GM19438 (cell line): ENCODE data around the gene MARCKSL1.

Experiments used
- ATAC-seq: cut with Tn5 transposase; IDR thresholded peaks from one replicate; pipeline ENCODE4 v1.9.1; 2021; ENCODE audit warnings: low read depth; ENCODE audit not compliant: unreplicated experiment

Gene MARCKSL1

GRCh38 chr1:32353431-32353830, 17.4 kb upstream of the MARCKSL1 start:
- no peak for ATAC-seq

GRCh38 chr1:32352831-32353383, 16.9 kb upstream of the MARCKSL1 start:
- no peak for ATAC-seq

GRCh38 chr1:32352239-32352745, 16.3 kb upstream of the MARCKSL1 start:
- no peak for ATAC-seq

- ATAC-seq: peak; percentile 85
Observed at GRCh38 chr1:32351399-32352238, 15.6 kb upstream of the MARCKSL1 start.

- ATAC-seq: peak; percentile 19
Observed at GRCh38 chr1:32350785-32351398, 14.9 kb upstream of the MARCKSL1 start.

- no peak for ATAC-seq
Observed at GRCh38 chr1:32349211-32349708, 13.2 kb upstream of the MARCKSL1 start.

- ATAC-seq: no peak
Observed at GRCh38 chr1:32346532-32347157, 10.6 kb upstream of the MARCKSL1 start.

- no peak for ATAC-seq
Observed at GRCh38 chr1:32345289-32345827, 9.3 kb upstream of the MARCKSL1 start.

GRCh38 chr1:32342704-32343103, 6.7 kb upstream of the MARCKSL1 start:
- no peak for ATAC-seq

- no peak for ATAC-seq
Observed at GRCh38 chr1:32341971-32342370, 5.9 kb upstream of the MARCKSL1 start.

GRCh38 chr1:32341186-32341757, 5.2 kb upstream of the MARCKSL1 start:
- no peak for ATAC-seq

GRCh38 chr1:32339363-32339978, 3.4 kb upstream of the MARCKSL1 start:
- ATAC-seq: no peak

- ATAC-seq: no peak
Observed at GRCh38 chr1:32338637-32339145, 2.7 kb upstream of the MARCKSL1 start.

- ATAC-seq: no peak
Observed at GRCh38 chr1:32337855-32338636, 2.0 kb upstream of the MARCKSL1 start.

GRCh38 chr1:32336963-32337675, 1.1 kb upstream of the MARCKSL1 start:
- ATAC-seq: no peak

GRCh38 chr1:32336591-32336932, 529 bp upstream of the MARCKSL1 start:
- no peak for ATAC-seq

GRCh38 chr1:32335535-32335789, 571 bp downstream of the MARCKSL1 start:
- no peak for ATAC-seq

- ATAC-seq: no peak
Observed at GRCh38 chr1:32334864-32335534, 1.0 kb downstream of the MARCKSL1 start.
